B cell (primary cell): ENCODE data around the gene TOP2B.

ENCODE experiments used
- CTCF ChIP-seq: fragments of 200-600 bp; IDR thresholded peaks from one replicate; pipeline ENCODE4 v1.8.0; 2022; ENCODE audit warnings: antibody characterized with exemption, mild to moderate bottlenecking
- EZH2 ChIP-seq: IDR thresholded peaks from 2 replicates; pipeline ENCODE4 v1.6.1; 2012; ENCODE audit warnings: borderline replicate concordance, low read depth, mild to moderate bottlenecking, moderate library complexity, low read length; ENCODE audit not compliant: insufficient read depth, poor library complexity, severe bottlenecking

- TF ChIP-seq CTCF (no peak), EZH2 (no peak)
Measured at GRCh38 chr3:25692341-25692740, 27.6 kb upstream of the TOP2B start.
